Measurements from ENCODE around the gene INSRR. TPM values are rescaled to one million over a fixed set of nuclear protein-coding genes. Genes with fewer than 3 reads are reported as not detected.
A peak's percentile ranks its signal among the peaks of the same experiment; 100 is the strongest.

Gene INSRR
- total RNA-seq, 1 experiment from 2014 or later, result not detected

DNA sequence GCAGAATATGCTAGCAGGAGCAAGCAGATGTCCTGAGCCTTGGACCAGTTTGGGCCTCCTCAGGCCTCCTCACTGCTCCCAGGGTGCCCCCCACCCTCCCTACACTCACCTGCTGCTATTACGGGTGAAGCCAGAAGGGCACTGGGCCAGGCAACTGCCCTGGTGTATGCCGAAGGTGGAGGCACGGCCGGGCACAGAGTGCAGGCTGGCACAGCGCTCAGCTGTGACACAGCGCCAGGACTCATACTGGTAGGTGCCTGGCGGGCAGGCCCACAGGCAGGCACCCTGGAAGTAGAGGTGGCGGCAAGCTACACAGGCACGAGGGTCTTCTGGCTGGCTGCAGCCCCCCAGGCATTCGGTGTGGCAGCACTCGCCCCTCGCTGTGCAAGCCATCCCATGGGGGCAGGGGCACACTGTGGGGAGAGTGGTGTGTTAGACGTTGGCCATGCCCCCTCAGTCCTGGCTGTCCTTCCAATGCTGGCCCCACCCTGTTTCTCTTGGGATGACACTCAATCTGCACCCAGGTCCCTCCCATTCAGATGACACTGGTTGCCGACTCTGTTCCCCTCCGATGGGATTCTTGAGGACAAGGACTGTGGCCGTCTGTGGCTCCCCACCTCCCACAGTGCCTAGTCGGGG lies 7.0 kb downstream of the INSRR start:
- ChIA-PET CTCF (no interaction called here), POLR2A (ENCODE audit: unreplicated experiment) (no interaction called here)
- Histone ChIP-seq H3K9me2 (replicated peaks; ENCODE audit: low read length) (no peaks in the 10 kb centered on the region), H4K20me1 (ENCODE audit: low read length) (no peaks in the 10 kb centered on the region), H3K79me2 (ENCODE audit: low read length) (no peaks in the 10 kb centered on the region), H3K36me3 (ENCODE audit: low read depth, low read length) (no peaks in the 10 kb centered on the region), H3F3A (ENCODE audit: low read length, unreplicated experiment) (no peaks in the 10 kb centered on the region), H2AFZ (ENCODE audit: low read length) (no peak overlapping the region), H3K27ac (ENCODE audit: low read length) (no peak overlapping the region), H3K9me3 (ENCODE audit: low read length) (no peaks in the 10 kb centered on the region), H3K4me2 (ENCODE audit: low read length) (no peak overlapping the region), H3K4me1 (ENCODE audit: insufficient read depth, low read length) (0 out of 2 replicates have a peak, but pooled peaks cover 5% of the 10 kb centered on the region), H3K9ac (ENCODE audit: low read length) (no peak overlapping the region), H3K27me3 (ENCODE audit: low read length) (no peaks in the 10 kb centered on the region), H3K4me3 (ENCODE audit: low read length) (no peak overlapping the region)
- TF ChIP-seq, protein P1, sequence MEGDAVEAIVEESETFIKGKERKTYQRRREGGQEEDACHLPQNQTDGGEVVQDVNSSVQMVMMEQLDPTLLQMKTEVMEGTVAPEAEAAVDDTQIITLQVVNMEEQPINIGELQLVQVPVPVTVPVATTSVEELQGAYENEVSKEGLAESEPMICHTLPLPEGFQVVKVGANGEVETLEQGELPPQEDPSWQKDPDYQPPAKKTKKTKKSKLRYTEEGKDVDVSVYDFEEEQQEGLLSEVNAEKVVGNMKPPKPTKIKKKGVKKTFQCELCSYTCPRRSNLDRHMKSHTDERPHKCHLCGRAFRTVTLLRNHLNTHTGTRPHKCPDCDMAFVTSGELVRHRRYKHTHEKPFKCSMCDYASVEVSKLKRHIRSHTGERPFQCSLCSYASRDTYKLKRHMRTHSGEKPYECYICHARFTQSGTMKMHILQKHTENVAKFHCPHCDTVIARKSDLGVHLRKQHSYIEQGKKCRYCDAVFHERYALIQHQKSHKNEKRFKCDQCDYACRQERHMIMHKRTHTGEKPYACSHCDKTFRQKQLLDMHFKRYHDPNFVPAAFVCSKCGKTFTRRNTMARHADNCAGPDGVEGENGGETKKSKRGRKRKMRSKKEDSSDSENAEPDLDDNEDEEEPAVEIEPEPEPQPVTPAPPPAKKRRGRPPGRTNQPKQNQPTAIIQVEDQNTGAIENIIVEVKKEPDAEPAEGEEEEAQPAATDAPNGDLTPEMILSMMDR (conservative IDR thresholded peaks at IDR 0.05; ENCODE audit: low read depth, low read length), result no peak
- no peak for TF ChIP-seq EZH2 (IDR thresholded peaks at IDR 0.05; ENCODE audit: low read length, unreplicated experiment)
- TF ChIP-seq EZH2phosphoT487 (IDR thresholded peaks at IDR 0.05; ENCODE audit: borderline replicate concordance, low read length), result no peak
- intact Hi-C loops (cut with micrococcal nuclease), result no loop called here
- BruUV-seq (replicated peaks), result no TSS peak
- no peak for DNase-seq
- ATAC-seq, result peak; percentile 16; the same call in 1 of the 2 replicates

DNA sequence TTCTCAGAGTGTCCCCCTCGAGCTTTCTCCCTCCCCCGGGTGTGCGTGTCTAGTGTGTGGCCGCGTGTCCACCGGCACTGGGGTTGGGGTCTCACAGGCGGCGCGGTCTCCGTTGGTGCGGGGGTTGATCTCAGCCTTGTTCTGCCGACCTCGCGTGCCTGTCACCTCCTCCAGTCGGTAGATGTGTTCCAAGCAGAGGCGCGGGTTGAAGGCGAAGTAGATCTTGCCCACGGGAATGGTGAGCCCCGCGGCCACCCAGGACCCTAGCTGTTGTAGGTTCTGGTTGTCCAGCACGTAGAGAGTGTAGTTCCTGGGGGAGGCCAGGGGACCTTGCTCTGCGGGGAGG lies 9.8 kb downstream of the INSRR start:
- DNase-seq, result no peak
- no peaks in the 10 kb centered on the region for H3K79me2 ChIP-seq (ENCODE audit: low read length)
- no peak overlapping the region for H3K9ac ChIP-seq (ENCODE audit: low read length)
- no peak overlapping the region for H3K27ac ChIP-seq (ENCODE audit: low read length)
- BruUV-seq (replicated peaks), result no TSS peak
- no peaks in the 10 kb centered on the region for H3K9me2 ChIP-seq (replicated peaks; ENCODE audit: low read length)
- H3K4me1 ChIP-seq (ENCODE audit: insufficient read depth, low read length), result 0 out of 2 replicates have a peak, but pooled peaks cover 5% of the 10 kb centered on the region
- no peaks in the 10 kb centered on the region for H3K9me3 ChIP-seq (ENCODE audit: low read length)
- intact Hi-C loops (cut with micrococcal nuclease), result no loop called here
- CTCF ChIA-PET, result no interaction called here
- H3K36me3 ChIP-seq (ENCODE audit: low read depth, low read length), result no peaks in the 10 kb centered on the region
- no peak for ATAC-seq
- no peak overlapping the region for H2AFZ ChIP-seq (ENCODE audit: low read length)
- no peak overlapping the region for H3K4me3 ChIP-seq (ENCODE audit: low read length)
- no peaks in the 10 kb centered on the region for H3F3A ChIP-seq (ENCODE audit: low read length, unreplicated experiment)
- no peak for TF ChIP-seq EZH2phosphoT487 (IDR thresholded peaks at IDR 0.05; ENCODE audit: borderline replicate concordance, low read length)
- TF ChIP-seq, protein P1 (conservative IDR thresholded peaks at IDR 0.05; ENCODE audit: low read depth, low read length), result no peak
- no peak for TF ChIP-seq EZH2 (IDR thresholded peaks at IDR 0.05; ENCODE audit: low read length, unreplicated experiment)
- POLR2A ChIA-PET (ENCODE audit: unreplicated experiment), result no interaction called here
- H3K27me3 ChIP-seq (ENCODE audit: low read length), result no peaks in the 10 kb centered on the region
- no peaks in the 10 kb centered on the region for H4K20me1 ChIP-seq (ENCODE audit: low read length)
- no peak overlapping the region for H3K4me2 ChIP-seq (ENCODE audit: low read length)

DNA sequence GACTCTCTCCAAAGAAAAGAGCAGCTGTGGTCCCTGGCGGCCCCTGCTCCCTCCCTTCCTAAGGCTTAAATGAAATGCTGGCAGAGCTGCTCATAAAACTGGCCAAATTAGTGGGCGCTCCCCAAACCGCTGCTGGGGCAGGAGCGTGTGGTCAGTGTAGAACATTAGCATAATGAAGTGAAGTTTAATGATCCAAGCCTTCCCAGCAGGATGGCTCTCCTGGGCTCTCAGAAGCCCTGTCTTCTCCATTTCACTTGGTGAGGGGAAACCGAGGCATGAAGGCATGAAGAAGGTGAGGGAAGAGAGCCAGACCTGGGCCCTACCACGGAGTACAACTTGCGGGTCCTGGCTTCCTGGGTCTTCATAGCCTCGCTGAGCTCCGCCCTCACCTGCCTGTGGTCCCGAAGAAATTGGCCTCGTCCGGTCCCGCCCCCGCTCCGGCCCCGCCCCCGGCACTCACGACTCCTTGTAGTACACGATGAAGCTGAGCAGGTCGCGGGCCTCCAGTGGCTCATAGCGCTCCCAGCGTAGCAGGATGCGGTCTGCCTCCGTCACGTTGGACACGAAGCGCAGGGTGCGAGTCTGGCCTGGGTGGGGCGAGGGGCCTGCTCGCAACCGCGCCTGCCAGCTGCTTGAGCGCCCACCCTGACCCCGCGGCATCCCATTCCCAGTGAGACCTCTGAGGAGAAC lies 10.3 kb downstream of the INSRR start:
- CTCF ChIA-PET, result interaction anchor here (0.7 kb wide), 1 partner anchor 37 kb away, joined by 3 read pairs; no protein-coding TSS in a partner anchor
- POLR2A ChIA-PET (ENCODE audit: unreplicated experiment), result no interaction called here
- H2AFZ ChIP-seq (ENCODE audit: low read length), result no peak overlapping the region

More for the DNA sequence above, 10.3 kb downstream of the INSRR start:
- Histone ChIP-seq H3K9me2 (replicated peaks; ENCODE audit: low read length) (no peaks in the 10 kb centered on the region), H3F3A (ENCODE audit: low read length, unreplicated experiment) (no peaks in the 10 kb centered on the region), H3K27ac (ENCODE audit: low read length) (no peak overlapping the region), H3K36me3 (ENCODE audit: low read depth, low read length) (no peaks in the 10 kb centered on the region), H3K4me2 (ENCODE audit: low read length) (no peak overlapping the region), H3K79me2 (ENCODE audit: low read length) (no peaks in the 10 kb centered on the region), H3K4me3 (ENCODE audit: low read length) (no peak overlapping the region), H3K27me3 (ENCODE audit: low read length) (no peaks in the 10 kb centered on the region), H4K20me1 (ENCODE audit: low read length) (no peaks in the 10 kb centered on the region), H3K4me1 (ENCODE audit: insufficient read depth, low read length) (0 out of 2 replicates have a peak, but pooled peaks cover 5% of the 10 kb centered on the region), H3K9ac (ENCODE audit: low read length) (no peak overlapping the region), H3K9me3 (ENCODE audit: low read length) (no peaks in the 10 kb centered on the region)
- DNase-seq (no peak), ATAC-seq (no peak)
- intact Hi-C loops (cut with micrococcal nuclease), result no loop called here
- BruUV-seq (replicated peaks), result no TSS peak
- TF ChIP-seq, protein P1 (conservative IDR thresholded peaks at IDR 0.05; ENCODE audit: low read depth, low read length), result no peak
- no peak for TF ChIP-seq EZH2 (IDR thresholded peaks at IDR 0.05; ENCODE audit: low read length, unreplicated experiment)
- TF ChIP-seq EZH2phosphoT487 (IDR thresholded peaks at IDR 0.05; ENCODE audit: borderline replicate concordance, low read length), result no peak

Measured in PC-3 (cell line).